Osteocyte (in vitro differentiated cells): ENCODE results near the gene TBXT. TPM values are rescaled to one million over a fixed set of nuclear protein-coding genes. Genes with fewer than 3 reads are reported as not detected.
A peak's percentile ranks its signal among the peaks of the same experiment; 100 is the strongest.

Source experiments
- DNase-seq: peaks from one replicate; pipeline ENCODE4 v3.0.0; 2021; ENCODE audit warnings: mixed read lengths; ENCODE audit not compliant: unreplicated experiment; ENCODE audit errors: extremely low spot score
- H3K27ac Mint-ChIP-seq: one replicate; pipeline ENCODE4 v1.8.0; 2021; ENCODE audit warnings: mild to moderate bottlenecking, mixed read lengths; ENCODE audit not compliant: unreplicated experiment
- H3K27me3 Mint-ChIP-seq: one replicate; pipeline ENCODE4 v1.8.0; 2021; ENCODE audit warnings: mixed read lengths; ENCODE audit not compliant: unreplicated experiment
- H3K36me3 Mint-ChIP-seq: one replicate; pipeline ENCODE4 v1.8.0; 2021; ENCODE audit warnings: mixed read lengths; ENCODE audit not compliant: unreplicated experiment
- H3K4me1 Mint-ChIP-seq: one replicate; pipeline ENCODE4 v1.8.0; 2021; ENCODE audit warnings: mixed read lengths; ENCODE audit not compliant: unreplicated experiment
- H3K4me3 Mint-ChIP-seq: one replicate; pipeline ENCODE4 v1.8.0; 2021; ENCODE audit warnings: mild to moderate bottlenecking, moderate library complexity, mixed read lengths; ENCODE audit not compliant: unreplicated experiment
- H3K9me3 Mint-ChIP-seq: one replicate; pipeline ENCODE4 v1.8.0; 2021; ENCODE audit warnings: mixed read lengths; ENCODE audit not compliant: unreplicated experiment
- total RNA-seq: library from RNA; stranded (reverse); gene quantifications from 2 replicates; pipeline ENCODE4 v1.2.1, GENCODE V29; 2021
- TF ChIP-seq, protein P1 (sequence below): fragments of 200-600 bp; sonication (generic); IDR thresholded peaks from 2 replicates; pipeline ENCODE4 v1.5.0; 2021; ENCODE audit warnings: antibody characterized with exemption, mild to moderate bottlenecking, moderate library complexity

Gene TBXT
- total RNA-seq, 1 donor from 2014 or later, result not detected

GRCh38 chr6:166201878-166202277, 34.2 kb upstream of the TBXT start:
- TF ChIP-seq, protein P1, sequence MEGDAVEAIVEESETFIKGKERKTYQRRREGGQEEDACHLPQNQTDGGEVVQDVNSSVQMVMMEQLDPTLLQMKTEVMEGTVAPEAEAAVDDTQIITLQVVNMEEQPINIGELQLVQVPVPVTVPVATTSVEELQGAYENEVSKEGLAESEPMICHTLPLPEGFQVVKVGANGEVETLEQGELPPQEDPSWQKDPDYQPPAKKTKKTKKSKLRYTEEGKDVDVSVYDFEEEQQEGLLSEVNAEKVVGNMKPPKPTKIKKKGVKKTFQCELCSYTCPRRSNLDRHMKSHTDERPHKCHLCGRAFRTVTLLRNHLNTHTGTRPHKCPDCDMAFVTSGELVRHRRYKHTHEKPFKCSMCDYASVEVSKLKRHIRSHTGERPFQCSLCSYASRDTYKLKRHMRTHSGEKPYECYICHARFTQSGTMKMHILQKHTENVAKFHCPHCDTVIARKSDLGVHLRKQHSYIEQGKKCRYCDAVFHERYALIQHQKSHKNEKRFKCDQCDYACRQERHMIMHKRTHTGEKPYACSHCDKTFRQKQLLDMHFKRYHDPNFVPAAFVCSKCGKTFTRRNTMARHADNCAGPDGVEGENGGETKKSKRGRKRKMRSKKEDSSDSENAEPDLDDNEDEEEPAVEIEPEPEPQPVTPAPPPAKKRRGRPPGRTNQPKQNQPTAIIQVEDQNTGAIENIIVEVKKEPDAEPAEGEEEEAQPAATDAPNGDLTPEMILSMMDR, result no peak
- Mint-ChIP-seq H3K4me1 (no peaks in the 10 kb centered on the region), H3K27ac (no peak overlapping the region), H3K9me3 (no peaks in the 10 kb centered on the region), H3K27me3 (peaks cover 7% of the 10 kb centered on the region), H3K36me3 (no peaks in the 10 kb centered on the region), H3K4me3 (no peak overlapping the region)
- no peak for DNase-seq

DNA sequence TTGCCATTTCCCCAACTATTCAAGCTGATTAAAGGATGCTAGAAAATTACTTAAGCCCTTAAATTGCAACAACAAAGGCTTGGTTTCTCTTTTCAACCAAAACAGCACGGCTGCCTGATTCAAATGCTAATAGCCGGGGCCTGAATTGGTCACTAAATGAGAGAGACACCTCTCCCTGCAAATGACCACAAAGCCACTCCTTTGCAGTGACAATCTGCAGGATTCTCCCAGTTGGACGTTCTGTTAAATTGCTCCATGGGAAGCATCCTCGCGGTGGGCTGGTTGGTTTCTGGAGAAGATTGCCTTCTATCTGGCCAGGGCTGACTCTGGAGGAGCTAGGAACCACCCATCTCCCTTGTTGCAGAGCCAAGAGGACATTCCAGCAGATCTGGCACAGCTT, 29.7 kb upstream of the TBXT start:
- Mint-ChIP-seq H3K4me1 (no peaks in the 10 kb centered on the region), H3K27me3 (peaks cover 11% of the 10 kb centered on the region), H3K4me3 (no peak overlapping the region), H3K36me3 (no peaks in the 10 kb centered on the region), H3K27ac (no peak overlapping the region), H3K9me3 (no peaks in the 10 kb centered on the region)
- peak; percentile 53 for DNase-seq
- TF ChIP-seq, protein P1, result no peak

- DNase-seq, result no peak
- no peaks in the 10 kb centered on the region for H3K4me1 Mint-ChIP-seq
- H3K27ac Mint-ChIP-seq, result no peak overlapping the region
- H3K27me3 Mint-ChIP-seq, result peaks cover 7% of the 10 kb centered on the region
- no peaks in the 10 kb centered on the region for H3K36me3 Mint-ChIP-seq
- no peaks in the 10 kb centered on the region for H3K9me3 Mint-ChIP-seq
- TF ChIP-seq, protein P1, result no peak
- H3K4me3 Mint-ChIP-seq, result no peak overlapping the region
These were observed 28.2 kb upstream of the TBXT start for GRCh38 chr6:166195860-166196238.

DNA sequence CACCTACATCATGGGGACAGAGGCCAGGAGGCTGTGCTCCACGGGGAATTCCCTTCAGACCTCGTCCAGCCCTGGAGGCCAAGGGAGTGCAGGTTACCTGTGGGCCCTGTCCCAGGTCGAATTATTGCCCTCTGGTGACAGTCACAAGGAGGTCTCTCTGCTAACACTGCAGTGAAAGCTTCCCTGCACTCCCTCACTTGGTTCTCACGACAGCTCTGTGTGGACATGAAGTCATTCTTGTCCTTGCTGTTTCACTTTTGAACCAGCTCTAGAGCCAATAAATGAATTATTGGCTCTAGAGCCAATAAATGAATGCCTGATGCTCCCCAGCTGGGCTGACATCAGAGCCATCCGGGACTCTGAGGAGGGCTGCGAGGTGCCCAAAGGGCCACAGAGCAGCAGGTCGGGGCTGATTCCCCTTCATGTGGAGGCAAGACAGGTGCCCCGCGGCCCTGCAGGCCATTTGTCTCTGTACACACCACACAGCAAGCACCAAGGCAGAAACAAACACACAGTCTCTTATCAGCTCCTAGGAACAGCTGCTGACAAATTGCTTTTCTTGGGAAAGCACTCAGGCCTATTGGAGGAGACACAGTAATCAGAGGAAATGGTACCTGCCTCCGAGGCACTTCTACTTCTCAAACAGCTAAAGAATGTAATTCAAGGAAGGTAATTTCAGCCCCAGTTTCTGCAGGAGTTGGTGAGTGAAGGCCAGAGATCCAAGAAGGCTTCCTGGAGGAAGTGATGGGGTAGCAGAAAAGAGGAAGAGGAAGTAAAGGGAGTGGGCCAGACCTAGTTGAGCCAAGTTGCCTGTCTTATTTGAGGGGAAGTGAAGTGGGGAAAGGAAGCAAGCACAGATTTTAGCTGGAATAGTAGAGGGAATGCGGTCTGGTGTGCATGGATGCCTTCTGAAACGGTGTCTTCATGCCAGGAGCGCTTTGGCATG, 27.5 kb upstream of the TBXT start:
- DNase-seq, result no peak
- peaks cover 7% of the 10 kb centered on the region for H3K27me3 Mint-ChIP-seq
- H3K9me3 Mint-ChIP-seq, result no peaks in the 10 kb centered on the region
- no peaks in the 10 kb centered on the region for H3K4me1 Mint-ChIP-seq
- H3K36me3 Mint-ChIP-seq, result no peaks in the 10 kb centered on the region
- TF ChIP-seq, protein P1, result no peak
- H3K27ac Mint-ChIP-seq, result no peak overlapping the region
- no peak overlapping the region for H3K4me3 Mint-ChIP-seq

DNA sequence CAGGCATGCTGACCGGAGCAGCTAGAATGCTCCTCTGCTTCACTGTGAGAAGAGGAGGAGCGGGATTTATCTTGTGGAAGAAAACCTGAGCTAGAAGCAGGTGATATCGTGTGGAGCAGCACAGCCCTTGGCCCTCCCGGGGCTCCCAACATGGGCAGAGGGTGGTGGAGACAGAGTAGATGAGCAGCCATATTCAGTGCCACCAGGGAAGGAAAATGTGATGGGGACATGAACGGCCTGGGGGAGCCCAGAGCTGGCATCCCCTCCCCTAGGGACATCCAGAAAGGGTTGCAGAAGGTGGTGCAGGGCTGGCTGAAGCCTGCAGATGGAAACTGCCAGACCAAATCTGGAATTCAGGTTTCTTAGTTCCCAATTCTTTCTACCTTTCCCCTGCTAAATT, 24.9 kb upstream of the TBXT start:
- Mint-ChIP-seq H3K9me3 (no peaks in the 10 kb centered on the region), H3K4me1 (no peaks in the 10 kb centered on the region), H3K27ac (no peak overlapping the region), H3K27me3 (peaks cover 7% of the 10 kb centered on the region), H3K36me3 (no peaks in the 10 kb centered on the region), H3K4me3 (no peak overlapping the region)
- no peak for DNase-seq
- TF ChIP-seq, protein P1, result no peak
